GM19023 (cell line): Measurements from ENCODE around the gene TPRX1.
"Not testable (repeated sequence)": the region's sequence is repeated elsewhere in the genome, so short reads cannot be mapped to it uniquely, and the experiment has no call there.

ENCODE experiments used
- ATAC-seq: cut with Tn5 transposase; IDR thresholded peaks from one replicate; pipeline ENCODE4 v1.9.1; 2021; ENCODE audit warnings: mild to moderate bottlenecking, moderate library complexity; ENCODE audit not compliant: unreplicated experiment

The TPRX1 gene

GRCh38 chr19:47804451-47804850 lies at the start of gene TPRX1:
TPRX1 (minus strand) TSS chr19:47804551; CDS start chr19:47804539, 12 bp downstream.
- ATAC-seq: not testable (repeated sequence)

- no peak for ATAC-seq
These were observed 48.7 kb upstream of the TPRX1 start for GRCh38 chr19:47853003-47853402.

- ATAC-seq: no peak
These were observed 44.6 kb upstream of the TPRX1 start for GRCh38 chr19:47848823-47849473.

- no peak for ATAC-seq
These were observed 44.1 kb upstream of the TPRX1 start for GRCh38 chr19:47848425-47848822.

- ATAC-seq: no peak
These were observed 38.6 kb upstream of the TPRX1 start for GRCh38 chr19:47842941-47843340.

GRCh38 chr19:47839913-47840312 lies 35.6 kb upstream of the TPRX1 start:
- ATAC-seq: no peak

GRCh38 chr19:47839411-47839810 lies 35.1 kb upstream of the TPRX1 start:
- ATAC-seq: no peak

- ATAC-seq: no peak
These were observed 31.7 kb upstream of the TPRX1 start for GRCh38 chr19:47836038-47836437.

GRCh38 chr19:47832723-47833122 lies 28.4 kb upstream of the TPRX1 start:
- ATAC-seq: no peak

- ATAC-seq: no peak
These were observed 22.4 kb upstream of the TPRX1 start for GRCh38 chr19:47826800-47827199.

- ATAC-seq: no peak
These were observed 20.0 kb upstream of the TPRX1 start for GRCh38 chr19:47824396-47824795.

GRCh38 chr19:47821460-47822020 lies 17.2 kb upstream of the TPRX1 start, which contains the start of gene CRX:
CRX (plus strand) TSS chr19:47821937; CDS start chr19:47834444, 12,507 bp downstream.
- ATAC-seq: no peak

GRCh38 chr19:47820410-47820809 lies 16.1 kb upstream of the TPRX1 start:
- ATAC-seq: no peak

- ATAC-seq: no peak
These were observed 15.5 kb upstream of the TPRX1 start for GRCh38 chr19:47819858-47820257.

GRCh38 chr19:47818221-47818620 lies 13.9 kb upstream of the TPRX1 start:
- ATAC-seq: not testable (repeated sequence)

GRCh38 chr19:47816270-47816669 lies 11.9 kb upstream of the TPRX1 start:
- not testable (repeated sequence) for ATAC-seq

GRCh38 chr19:47813995-47814328 lies 9.6 kb upstream of the TPRX1 start:
- no peak for ATAC-seq

- ATAC-seq: no peak
These were observed 9.1 kb upstream of the TPRX1 start for GRCh38 chr19:47813304-47813994.

GRCh38 chr19:47806435-47806834 lies 2.1 kb upstream of the TPRX1 start:
- no peak for ATAC-seq

- ATAC-seq: no peak
These were observed 962 bp upstream of the TPRX1 start for GRCh38 chr19:47805313-47805712.

- ATAC-seq: not testable (repeated sequence)
These were observed 680 bp downstream of the TPRX1 start for GRCh38 chr19:47803671-47804070.

GRCh38 chr19:47803148-47803547 lies 1.2 kb downstream of the TPRX1 start:
- ATAC-seq: not testable (repeated sequence)
